Measurements from ENCODE around the gene ROR2.

DNA sequence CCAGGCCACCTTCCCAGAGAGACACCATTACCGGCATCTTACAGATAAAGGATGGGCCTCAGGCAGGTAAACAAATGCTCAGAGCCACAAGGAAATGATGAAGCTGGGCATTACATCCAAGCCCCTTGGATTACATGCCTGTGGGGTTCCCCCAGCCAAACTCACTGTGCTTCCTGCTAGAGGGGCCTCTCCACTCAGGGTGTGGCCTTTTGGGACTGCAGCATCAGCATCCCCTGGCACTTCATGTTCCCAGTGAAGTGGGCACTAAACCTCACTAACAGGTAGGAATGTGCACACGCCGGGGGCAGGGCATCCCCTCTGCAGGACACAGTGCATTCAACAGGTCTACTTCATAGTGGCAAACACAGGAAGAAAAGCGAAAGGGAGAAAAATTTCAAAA, 125.9 kb downstream of the ROR2 start:
- no peak for TF ChIP-seq ZNF549 (CRISPR knock-in tag; IDR thresholded peaks at IDR 0.05)
- TF ChIP-seq ZFP36 (IDR thresholded peaks at IDR 0.05; ENCODE audit: borderline replicate concordance, low read depth, low read length, partially characterized antibody) = no peak
- no peak for TF ChIP-seq NR1H2 (CRISPR knock-in tag; IDR thresholded peaks at IDR 0.05; ENCODE audit: borderline replicate concordance, low read depth)
